ENCODE results near the gene ASXL1. TPM values are rescaled to one million over a fixed set of nuclear protein-coding genes. Genes with fewer than 3 reads are reported as not detected.

Gene ASXL1
- total RNA-seq, 3 donors from 2014 or later (not counting 1 experiment from before 2014, with no cell fraction given) = 106 to 125 (median 108) TPM

- no peaks in the 10 kb centered on the region for H3K9me3 Mint-ChIP-seq
- ATAC-seq (no peak), DNase-seq (no peak)
- no peak overlapping the region for H3K4me3 ChIP-seq (ENCODE audit: low read length)
- no peak for TF ChIP-seq CTCF (IDR thresholded peaks at IDR 0.05)
- WGBS (ENCODE audit: insufficient coverage) = 90% methylated on average over 11 of the region's 12 CpGs
- H3K36me3 ChIP-seq (ENCODE audit: control insufficient read depth, insufficient read depth, low read length) = no peaks in the 10 kb centered on the region
- H3K4me3 Mint-ChIP-seq = peak overlapping the region; percentile 17
- peaks cover 63 to 71% of the 10 kb centered on the region in 2 donors for H3K4me1 Mint-ChIP-seq
- H3K27ac Mint-ChIP-seq = peak overlapping the region; percentile 34 to 87
- no peaks in the 10 kb centered on the region for H3K9me3 ChIP-seq (ENCODE audit: control insufficient read depth, insufficient read depth, low read length)
- no peak overlapping the region for H3K27ac ChIP-seq (ENCODE audit: low read length)
- no peaks in the 10 kb centered on the region for H3K27me3 ChIP-seq (ENCODE audit: control insufficient read depth, insufficient read depth, low read length)
- peaks cover 67% of the 10 kb centered on the region for H3K4me1 ChIP-seq (ENCODE audit: control insufficient read depth, insufficient read depth, low read length)
- intact Hi-C loops (cut with micrococcal nuclease) = loop anchor here (10.0 kb wide), 2 partner anchors 54 to 206 kb away; partner anchors contain the start of gene KIF3B
- no peaks in the 10 kb centered on the region for H3K27me3 Mint-ChIP-seq (ENCODE audit: low read depth in 2 of 2)
- no peaks in the 10 kb centered on the region for H3K36me3 Mint-ChIP-seq
Measured at GRCh38 chr20:32480371-32481241, 122.5 kb downstream of the ASXL1 start.

GRCh38 chr20:32481311-32482142 lies 123.4 kb downstream of the ASXL1 start:
- Mint-ChIP-seq H3K4me3 (peak overlapping the region; percentile 37), H3K27me3 (ENCODE audit: low read depth in 2 of 2) (no peaks in the 10 kb centered on the region), H3K36me3 (no peaks in the 10 kb centered on the region), H3K27ac (peak overlapping the region; percentile 34 to 87), H3K9me3 (no peaks in the 10 kb centered on the region), H3K4me1 (peaks cover 63 to 71% of the 10 kb centered on the region in 2 donors)
- no peak overlapping the region for H3K27ac ChIP-seq (ENCODE audit: low read length)
- H3K9me3 ChIP-seq (ENCODE audit: control insufficient read depth, insufficient read depth, low read length) = no peaks in the 10 kb centered on the region
- H3K4me3 ChIP-seq (ENCODE audit: low read length) = no peak overlapping the region
- no peak for DNase-seq
- no peak for TF ChIP-seq CTCF (IDR thresholded peaks at IDR 0.05)
- intact Hi-C loops (cut with micrococcal nuclease) = loop anchor here (10.0 kb wide), 2 partner anchors 53 to 207 kb away; partner anchors contain the start of gene KIF3B
- peaks cover 58% of the 10 kb centered on the region for H3K4me1 ChIP-seq (ENCODE audit: control insufficient read depth, insufficient read depth, low read length)
- no peak for ATAC-seq
- no peaks in the 10 kb centered on the region for H3K36me3 ChIP-seq (ENCODE audit: control insufficient read depth, insufficient read depth, low read length)
- H3K27me3 ChIP-seq (ENCODE audit: control insufficient read depth, insufficient read depth, low read length) = no peaks in the 10 kb centered on the region
- 69% methylated on average over 11 of the region's 13 CpGs for WGBS (ENCODE audit: insufficient coverage)

GRCh38 chr20:32482143-32482441 lies 124.0 kb downstream of the ASXL1 start:
- no peak for TF ChIP-seq CTCF (IDR thresholded peaks at IDR 0.05)
- Mint-ChIP-seq H3K27ac (peak overlapping the region in 1 of 2 donors; percentile 75), H3K27me3 (ENCODE audit: low read depth in 2 of 2) (no peaks in the 10 kb centered on the region), H3K36me3 (no peaks in the 10 kb centered on the region), H3K9me3 (no peaks in the 10 kb centered on the region), H3K4me1 (peaks cover 61 to 70% of the 10 kb centered on the region in 2 donors), H3K4me3 (peak overlapping the region; percentile 82)
- no peaks in the 10 kb centered on the region for H3K9me3 ChIP-seq (ENCODE audit: control insufficient read depth, insufficient read depth, low read length)
- DNase-seq (no peak), ATAC-seq (no peak)
- no peaks in the 10 kb centered on the region for H3K36me3 ChIP-seq (ENCODE audit: control insufficient read depth, insufficient read depth, low read length)
- no peak overlapping the region for H3K27ac ChIP-seq (ENCODE audit: low read length)
- H3K4me1 ChIP-seq (ENCODE audit: control insufficient read depth, insufficient read depth, low read length) = peaks cover 52% of the 10 kb centered on the region
- WGBS (ENCODE audit: insufficient coverage) = 26% methylated on average over 8 of the region's 9 CpGs
- peak overlapping the region; percentile 20 for H3K4me3 ChIP-seq (ENCODE audit: low read length)
- no peaks in the 10 kb centered on the region for H3K27me3 ChIP-seq (ENCODE audit: control insufficient read depth, insufficient read depth, low read length)
- intact Hi-C loops (cut with micrococcal nuclease) = loop anchor here (10.0 kb wide), 2 partner anchors 53 to 207 kb away; partner anchors contain the start of gene KIF3B
